GM19193 (cell line): ENCODE measurements around the gene KRT9.

ENCODE experiments used
- POLR2A ChIP-seq: IDR thresholded peaks from 4 replicates; pipeline ENCODE4 v1.6.1; 2011; ENCODE audit not compliant: insufficient read depth, insufficient read length; ENCODE audit errors: extremely low read depth

KRT9 gene

GRCh38 chr17:41551365-41551764, 20.5 kb downstream of the KRT9 start:
- TF ChIP-seq POLR2A: no peak

- no peak for TF ChIP-seq POLR2A
These were observed 22.2 kb downstream of the KRT9 start for GRCh38 chr17:41549596-41550039.

- TF ChIP-seq POLR2A: no peak
These were observed 22.8 kb downstream of the KRT9 start for GRCh38 chr17:41548844-41549595.

GRCh38 chr17:41547921-41548843, 23.7 kb downstream of the KRT9 start:
- TF ChIP-seq POLR2A: no peak

GRCh38 chr17:41547378-41547841, 24.4 kb downstream of the KRT9 start:
- TF ChIP-seq POLR2A: no peak

GRCh38 chr17:41546819-41547218, 25.0 kb downstream of the KRT9 start:
- TF ChIP-seq POLR2A: no peak

- no peak for TF ChIP-seq POLR2A
These were observed 25.9 kb downstream of the KRT9 start for GRCh38 chr17:41545829-41546410.

GRCh38 chr17:41544935-41545334, 26.9 kb downstream of the KRT9 start:
- TF ChIP-seq POLR2A: no peak

- TF ChIP-seq POLR2A: no peak
These were observed 27.4 kb downstream of the KRT9 start for GRCh38 chr17:41544491-41544892.

GRCh38 chr17:41542357-41542756, 29.5 kb downstream of the KRT9 start:
- no peak for TF ChIP-seq POLR2A

GRCh38 chr17:41540921-41541625, 30.8 kb downstream of the KRT9 start:
- no peak for TF ChIP-seq POLR2A

GRCh38 chr17:41539979-41540701, 31.7 kb downstream of the KRT9 start:
- TF ChIP-seq POLR2A: no peak

GRCh38 chr17:41539071-41539492, 32.8 kb downstream of the KRT9 start:
- TF ChIP-seq POLR2A: no peak

GRCh38 chr17:41538565-41538991, 33.3 kb downstream of the KRT9 start:
- no peak for TF ChIP-seq POLR2A
